H1 (cell line): ENCODE data around the gene AOPEP. TPM values are rescaled to one million over a fixed set of nuclear protein-coding genes. Genes with fewer than 3 reads are reported as not detected.

Source experiments
- CHD7 ChIP-seq: fragments of 300-600 bp; sonication (generic); IDR thresholded peaks from 2 replicates; pipeline ENCODE4 v1.7.1; 2012; ENCODE audit warnings: low read length, moderate library complexity, mild to moderate bottlenecking, inconsistent platforms; ENCODE audit not compliant: insufficient replicate concordance
- E2F6 ChIP-seq: IDR thresholded peaks from 2 replicates; pipeline ENCODE4 v1.6.1; 2012; ENCODE audit warnings: inconsistent platforms
- EGR1 ChIP-seq: IDR thresholded peaks from 2 replicates; pipeline ENCODE4 v1.6.1; 2011; ENCODE audit warnings: low read depth, low read length, borderline replicate concordance
- TEAD4 ChIP-seq: IDR thresholded peaks from 2 replicates; pipeline ENCODE4 v1.6.1; 2012; ENCODE audit warnings: low read depth, low read length, inconsistent platforms, mixed read lengths
- polyA plus RNA-seq, 7 experiments: library from polyadenylated mRNA; depleted of rRNA in 3 of 7; stranded (reverse) in 5 of 7; unstranded in 2 of 7; fragments of >200 nt in 5 of 7; fragments of 200-250 nt in 2 of 7; gene quantifications; 1 replicate in 5 of 7; 2 replicates in 1 of 7; 4 replicates in 1 of 7; pipeline versions ENCODE4 v1.2.1 to v1.2.3, GENCODE V29; 2011 to 2013; ENCODE audit warnings: missing spikeins in 2 of 7, mixed read lengths in 2 of 7
- total RNA-seq: library from RNA; stranded (reverse); fragmentation: NEBNext Ultra II Directional; extraction: Animal tissue kit (Norgen Biotek cat#: 25700); gene quantifications from 2 replicates; pipeline ENCODE4 v1.2.1, GENCODE V29; 2021

AOPEP gene
- total and polyA plus RNA-seq, 2 of the 8 experiments (the other 6 are each of a cell fraction or from before 2014, with no cell fraction given) = 6.1 to 14.3 TPM

GRCh38 chr9:95031711-95032461, 305.4 kb downstream of the AOPEP start (continued):
- TF ChIP-seq CHD7 (no peak), TEAD4 (no peak), EGR1 (no peak), E2F6 (no peak)
